ENCODE results near the gene SPOCK1.

The SPOCK1 gene

DNA sequence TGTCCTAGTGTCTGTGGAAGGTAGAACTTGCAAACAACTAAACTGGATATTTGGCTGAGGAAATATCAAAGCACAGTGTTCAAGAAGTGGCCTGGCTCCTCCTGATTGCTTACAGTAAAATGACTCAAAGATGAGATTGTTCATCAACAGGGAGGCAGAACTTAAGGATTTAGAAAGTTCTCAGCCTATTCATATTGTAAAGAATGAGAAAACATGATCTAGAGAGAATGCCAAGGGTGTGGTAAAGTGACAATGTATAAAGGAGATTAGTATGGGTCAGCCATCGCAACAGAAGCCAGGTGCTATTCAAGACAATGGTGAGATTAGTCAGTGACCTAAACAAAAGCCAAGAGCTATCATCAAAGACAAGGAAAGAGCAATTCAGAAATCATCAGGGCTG, 372.3 kb downstream of the SPOCK1 start:
- no peak overlapping the region for H3K27ac ChIP-seq
- no peak overlapping the region for H3K4me3 ChIP-seq (ENCODE audit: low read depth, low read length)
- no peaks in the 10 kb centered on the region for H3K27me3 ChIP-seq (replicated peaks)
- TF ChIP-seq, protein P1, sequence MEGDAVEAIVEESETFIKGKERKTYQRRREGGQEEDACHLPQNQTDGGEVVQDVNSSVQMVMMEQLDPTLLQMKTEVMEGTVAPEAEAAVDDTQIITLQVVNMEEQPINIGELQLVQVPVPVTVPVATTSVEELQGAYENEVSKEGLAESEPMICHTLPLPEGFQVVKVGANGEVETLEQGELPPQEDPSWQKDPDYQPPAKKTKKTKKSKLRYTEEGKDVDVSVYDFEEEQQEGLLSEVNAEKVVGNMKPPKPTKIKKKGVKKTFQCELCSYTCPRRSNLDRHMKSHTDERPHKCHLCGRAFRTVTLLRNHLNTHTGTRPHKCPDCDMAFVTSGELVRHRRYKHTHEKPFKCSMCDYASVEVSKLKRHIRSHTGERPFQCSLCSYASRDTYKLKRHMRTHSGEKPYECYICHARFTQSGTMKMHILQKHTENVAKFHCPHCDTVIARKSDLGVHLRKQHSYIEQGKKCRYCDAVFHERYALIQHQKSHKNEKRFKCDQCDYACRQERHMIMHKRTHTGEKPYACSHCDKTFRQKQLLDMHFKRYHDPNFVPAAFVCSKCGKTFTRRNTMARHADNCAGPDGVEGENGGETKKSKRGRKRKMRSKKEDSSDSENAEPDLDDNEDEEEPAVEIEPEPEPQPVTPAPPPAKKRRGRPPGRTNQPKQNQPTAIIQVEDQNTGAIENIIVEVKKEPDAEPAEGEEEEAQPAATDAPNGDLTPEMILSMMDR (IDR thresholded peaks at IDR 0.05; ENCODE audit: low read depth, low read length, missing control alignments) = no peak
- no peak for DNase-seq
- H3K36me3 ChIP-seq (replicated peaks) = no peaks in the 10 kb centered on the region
- in situ Hi-C loops (cut with HindIII; ENCODE audit: low pct_ligation_motif_present, low sequenced_read_pairs) = no loop called here

DNA sequence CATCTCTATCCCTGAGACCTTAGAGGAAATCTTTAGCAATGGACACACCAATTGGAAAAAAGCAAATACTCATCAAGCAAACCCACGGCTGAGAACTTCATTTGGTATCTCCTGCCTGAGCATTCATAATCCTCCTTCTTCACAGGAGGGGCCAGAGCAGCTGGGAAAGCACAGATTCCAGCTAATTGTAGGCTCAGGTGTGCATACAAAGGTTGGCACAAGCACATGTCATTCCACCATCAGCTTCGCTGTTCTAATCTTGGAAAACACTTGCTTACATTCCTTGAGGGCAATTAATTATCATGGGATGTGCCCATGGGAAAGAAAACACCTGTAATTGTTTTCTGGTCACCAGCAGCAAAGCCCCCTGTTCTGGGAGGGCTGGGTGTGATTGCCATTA, 376.6 kb downstream of the SPOCK1 start:
- TF ChIP-seq, protein P1 (IDR thresholded peaks at IDR 0.05; ENCODE audit: low read depth, low read length, missing control alignments) = no peak
- no peak overlapping the region for H3K4me3 ChIP-seq (ENCODE audit: low read depth, low read length)
- no peaks in the 10 kb centered on the region for H3K36me3 ChIP-seq (replicated peaks)
- H3K27me3 ChIP-seq (replicated peaks) = no peaks in the 10 kb centered on the region
- in situ Hi-C loops (cut with HindIII; ENCODE audit: low pct_ligation_motif_present, low sequenced_read_pairs) = no loop called here
- H3K27ac ChIP-seq = no peak overlapping the region
- DNase-seq = no peak

DNA sequence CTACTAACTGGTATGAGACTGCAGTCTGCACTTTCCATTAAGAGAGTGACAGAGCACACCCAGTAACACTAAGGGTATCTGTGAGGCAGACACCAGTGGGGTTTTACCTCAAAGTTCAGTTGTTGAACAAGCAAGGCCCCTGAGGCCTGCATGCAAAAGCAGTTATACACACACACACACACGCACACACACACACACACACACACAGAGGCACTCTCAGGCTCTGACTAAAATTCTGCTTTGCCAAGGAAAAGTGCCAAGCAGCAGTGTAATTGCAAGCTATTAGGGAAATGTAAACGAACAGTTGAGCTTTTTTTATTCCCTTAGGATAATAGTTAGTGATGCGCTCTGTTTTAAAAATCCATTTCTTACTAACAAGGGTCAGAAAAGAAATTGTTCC, 377.1 kb downstream of the SPOCK1 start:
- no peaks in the 10 kb centered on the region for H3K36me3 ChIP-seq (replicated peaks)
- in situ Hi-C loops (cut with HindIII; ENCODE audit: low pct_ligation_motif_present, low sequenced_read_pairs) = no loop called here
- TF ChIP-seq, protein P1 (IDR thresholded peaks at IDR 0.05; ENCODE audit: low read depth, low read length, missing control alignments) = no peak
- H3K4me3 ChIP-seq (ENCODE audit: low read depth, low read length) = no peak overlapping the region
- no peak for DNase-seq
- no peak overlapping the region for H3K27ac ChIP-seq
- H3K27me3 ChIP-seq (replicated peaks) = no peaks in the 10 kb centered on the region

DNA sequence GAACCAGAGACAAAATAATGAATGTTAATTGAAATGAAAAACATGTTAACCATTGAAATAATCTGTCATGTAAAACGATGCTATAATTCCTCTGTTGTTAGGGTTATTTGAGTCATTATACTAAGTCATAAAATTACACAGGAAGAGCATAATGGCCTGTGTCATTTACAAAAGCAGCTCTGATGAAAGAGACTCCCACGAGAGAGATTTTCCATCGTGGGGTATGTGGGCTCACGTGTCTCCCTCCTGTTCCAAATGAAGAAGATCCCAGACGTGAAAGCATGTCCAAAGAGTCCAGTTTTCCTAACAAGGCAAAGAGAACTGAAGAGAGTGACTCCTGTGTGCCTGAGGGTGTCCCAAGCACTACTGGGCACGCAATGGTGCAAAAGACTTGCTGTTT, 379.8 kb downstream of the SPOCK1 start:
- in situ Hi-C loops (cut with HindIII; ENCODE audit: low pct_ligation_motif_present, low sequenced_read_pairs) = no loop called here
- Histone ChIP-seq H3K27ac (no peak overlapping the region), H3K4me3 (ENCODE audit: low read depth, low read length) (no peak overlapping the region), H3K36me3 (replicated peaks) (no peaks in the 10 kb centered on the region), H3K27me3 (replicated peaks) (no peaks in the 10 kb centered on the region)
- TF ChIP-seq, protein P1 (IDR thresholded peaks at IDR 0.05; ENCODE audit: low read depth, low read length, missing control alignments) = no peak
- no peak for DNase-seq

DNA sequence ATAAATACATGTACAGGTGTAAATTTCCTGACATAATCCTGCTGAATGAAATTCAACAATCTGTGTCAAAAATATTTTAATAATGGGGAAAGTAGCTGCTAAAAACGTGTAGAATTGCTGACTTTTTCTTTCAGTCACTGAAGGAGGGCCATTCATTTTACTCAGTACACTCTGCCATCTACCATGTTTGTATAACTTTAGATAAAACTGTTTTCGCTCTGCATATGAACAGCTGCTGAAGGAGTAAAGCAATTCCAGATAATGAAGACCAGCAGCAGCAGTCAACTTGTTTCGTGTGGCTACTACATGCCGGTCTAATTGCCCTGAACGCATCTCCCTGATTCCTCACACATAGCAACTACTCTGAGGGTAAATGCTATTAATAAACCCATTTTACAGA, 380.5 kb downstream of the SPOCK1 start:
- TF ChIP-seq, protein P1 (IDR thresholded peaks at IDR 0.05; ENCODE audit: low read depth, low read length, missing control alignments) = no peak
- Histone ChIP-seq H3K36me3 (replicated peaks) (no peaks in the 10 kb centered on the region), H3K4me3 (ENCODE audit: low read depth, low read length) (no peak overlapping the region), H3K27ac (no peak overlapping the region), H3K27me3 (replicated peaks) (no peaks in the 10 kb centered on the region)
- in situ Hi-C loops (cut with HindIII; ENCODE audit: low pct_ligation_motif_present, low sequenced_read_pairs) = no loop called here
- no peak for DNase-seq

DNA sequence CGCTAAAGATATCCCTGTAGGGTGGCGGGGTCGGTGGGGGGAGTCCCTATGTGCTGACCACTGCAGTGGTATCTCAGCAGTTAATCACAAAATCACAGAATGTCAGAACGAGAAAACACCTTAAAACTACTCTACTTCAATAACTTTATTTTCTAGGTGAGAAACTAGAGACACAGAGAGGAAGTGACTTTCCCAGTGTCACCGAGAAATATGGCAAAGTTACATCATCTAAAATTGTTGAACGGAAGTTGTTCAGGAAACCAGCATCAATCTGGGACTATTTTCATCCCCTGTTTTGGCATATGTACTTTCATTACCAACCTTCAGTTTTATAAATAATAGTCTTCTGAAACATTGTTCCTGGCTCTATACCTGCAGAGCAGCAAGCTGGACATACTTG, 384.0 kb downstream of the SPOCK1 start:
- Histone ChIP-seq H3K36me3 (replicated peaks) (no peaks in the 10 kb centered on the region), H3K4me3 (ENCODE audit: low read depth, low read length) (no peak overlapping the region), H3K27ac (no peak overlapping the region), H3K27me3 (replicated peaks) (no peaks in the 10 kb centered on the region)
- no peak for DNase-seq
- TF ChIP-seq, protein P1 (IDR thresholded peaks at IDR 0.05; ENCODE audit: low read depth, low read length, missing control alignments) = no peak
- in situ Hi-C loops (cut with HindIII; ENCODE audit: low pct_ligation_motif_present, low sequenced_read_pairs) = no loop called here
